Inflammatory macrophage (primary cell): ENCODE results near the gene THAP5.

Experiments
- DNase-seq, 2 donors: peaks; one replicate each; pipeline ENCODE4 v3.0.0-alpha.2; 2020 to 2022
- total RNA-seq, 18 experiments: gene quantifications; one replicate each; lab custom pipeline; 2026; ENCODE audit warnings: mixed read lengths in 6 of 18, inconsistent platforms in 2 of 18; lab: John Stamatoyannopoulos, UW

THAP5 gene, protein sequence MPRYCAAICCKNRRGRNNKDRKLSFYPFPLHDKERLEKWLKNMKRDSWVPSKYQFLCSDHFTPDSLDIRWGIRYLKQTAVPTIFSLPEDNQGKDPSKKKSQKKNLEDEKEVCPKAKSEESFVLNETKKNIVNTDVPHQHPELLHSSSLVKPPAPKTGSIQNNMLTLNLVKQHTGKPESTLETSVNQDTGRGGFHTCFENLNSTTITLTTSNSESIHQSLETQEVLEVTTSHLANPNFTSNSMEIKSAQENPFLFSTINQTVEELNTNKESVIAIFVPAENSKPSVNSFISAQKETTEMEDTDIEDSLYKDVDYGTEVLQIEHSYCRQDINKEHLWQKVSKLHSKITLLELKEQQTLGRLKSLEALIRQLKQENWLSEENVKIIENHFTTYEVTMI
- total RNA-seq: 7.7 to 36.0 (median 22.6) reads per million in 18 experiments

DNA sequence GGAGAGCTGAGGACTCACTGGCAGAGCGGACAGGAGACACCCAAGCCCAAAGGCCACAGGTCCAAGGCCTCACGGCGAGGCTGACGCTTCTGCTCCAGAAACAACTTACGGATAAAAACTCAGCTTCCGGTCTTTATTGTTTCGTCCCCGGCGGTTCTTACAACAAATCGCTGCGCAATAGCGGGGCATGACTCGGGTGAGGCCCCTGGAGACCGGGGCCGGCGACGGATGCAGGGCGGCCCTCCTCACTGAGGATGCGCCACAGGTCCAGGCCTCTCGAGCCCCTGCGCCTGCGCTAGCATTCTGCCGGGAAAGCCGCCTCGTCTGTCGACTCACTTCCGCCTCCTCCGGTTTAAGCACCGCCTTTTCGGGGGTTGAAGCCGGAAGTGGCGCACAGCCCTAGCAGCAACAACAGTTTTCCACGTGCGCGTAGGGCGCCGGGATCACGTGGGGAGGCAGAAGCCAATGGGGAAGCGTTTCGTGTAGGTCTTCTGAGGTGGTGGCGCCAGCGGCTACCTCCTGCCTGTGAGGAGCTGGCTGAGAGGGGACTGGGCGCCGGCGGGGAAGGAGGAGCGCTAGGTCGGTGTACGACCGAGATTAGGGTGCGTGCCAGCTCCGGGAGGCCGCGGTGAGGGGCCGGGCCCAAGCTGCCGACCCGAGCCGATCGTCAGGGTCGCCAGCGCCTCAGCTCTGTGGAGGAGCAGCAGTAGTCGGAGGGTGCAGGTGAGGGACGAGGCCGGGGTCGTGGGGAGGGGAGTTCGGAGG, at the start of gene THAP5, which contains the start of gene DNAJB9:
TSS of gene THAP5 (minus strand) at position 326 of the 765 bp plus-strand sequence. CDS start at position 189, 137 bp downstream.
TSS of gene DNAJB9 (plus strand) at position 494 of the 765 bp plus-strand sequence. CDS start 1,853 bp downstream, outside the sequence.
- DNase-seq: peak; percentile 99 to 100

DNA sequence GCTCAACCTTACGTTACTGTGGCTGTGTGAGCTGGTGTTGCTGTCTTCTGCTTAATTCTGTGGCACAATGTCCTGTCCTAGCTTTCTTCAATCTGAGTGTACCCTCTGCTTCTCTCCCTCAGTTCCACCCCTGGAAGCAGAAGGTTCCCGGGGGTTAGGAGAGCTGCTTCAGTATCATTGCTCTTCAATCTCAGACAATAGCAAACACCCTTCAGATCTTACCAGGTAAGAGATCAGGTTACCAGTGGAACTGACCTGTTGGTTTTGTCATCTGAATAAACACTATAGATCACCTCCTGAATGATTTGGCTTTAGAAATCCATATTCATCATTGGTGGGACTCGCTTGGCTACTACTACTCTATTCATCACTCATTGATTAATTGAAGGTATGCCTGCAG, 48.5 kb upstream of the THAP5 start:
- DNase-seq: no peak

DNA sequence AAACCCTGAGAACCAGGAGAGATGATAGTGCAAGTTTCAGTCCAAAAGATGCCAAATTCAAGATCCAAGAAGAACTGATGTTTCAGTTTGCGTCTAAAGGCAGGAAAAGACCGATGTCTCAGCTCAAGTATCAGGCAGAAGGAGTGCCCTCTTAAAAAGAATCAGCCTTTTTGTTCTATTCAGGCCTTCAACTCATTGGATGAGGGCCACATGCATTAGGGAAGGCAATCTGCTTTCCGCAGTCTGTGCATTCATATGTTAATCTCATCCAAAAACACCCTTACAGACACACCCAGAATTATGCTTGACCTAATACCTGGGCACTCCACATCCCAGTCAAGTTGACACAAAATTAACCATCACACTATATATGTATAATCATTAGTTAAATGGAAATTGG, 45.4 kb upstream of the THAP5 start:
- DNase-seq: no peak

DNA sequence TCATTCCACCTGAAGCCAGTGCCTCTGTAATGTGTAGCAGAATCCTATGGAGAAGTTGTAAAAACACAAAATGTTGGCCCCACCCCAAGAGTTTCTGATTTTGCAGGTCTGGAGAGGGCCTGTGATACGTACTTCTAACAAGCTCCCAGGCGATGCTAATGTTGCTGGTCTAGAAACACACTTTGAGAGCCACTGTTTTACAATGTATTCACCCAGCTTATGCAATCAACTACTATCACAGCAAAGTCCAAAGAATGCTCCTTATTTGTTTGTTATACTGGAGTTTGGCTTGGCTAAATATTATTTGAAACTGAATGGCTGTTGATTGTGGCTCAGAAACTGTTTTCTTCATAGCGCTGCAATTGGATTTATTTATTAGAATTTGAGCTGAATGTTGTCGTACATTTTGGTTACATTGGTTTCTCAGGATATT, 44.5 kb upstream of the THAP5 start:
- DNase-seq: no peak

DNA sequence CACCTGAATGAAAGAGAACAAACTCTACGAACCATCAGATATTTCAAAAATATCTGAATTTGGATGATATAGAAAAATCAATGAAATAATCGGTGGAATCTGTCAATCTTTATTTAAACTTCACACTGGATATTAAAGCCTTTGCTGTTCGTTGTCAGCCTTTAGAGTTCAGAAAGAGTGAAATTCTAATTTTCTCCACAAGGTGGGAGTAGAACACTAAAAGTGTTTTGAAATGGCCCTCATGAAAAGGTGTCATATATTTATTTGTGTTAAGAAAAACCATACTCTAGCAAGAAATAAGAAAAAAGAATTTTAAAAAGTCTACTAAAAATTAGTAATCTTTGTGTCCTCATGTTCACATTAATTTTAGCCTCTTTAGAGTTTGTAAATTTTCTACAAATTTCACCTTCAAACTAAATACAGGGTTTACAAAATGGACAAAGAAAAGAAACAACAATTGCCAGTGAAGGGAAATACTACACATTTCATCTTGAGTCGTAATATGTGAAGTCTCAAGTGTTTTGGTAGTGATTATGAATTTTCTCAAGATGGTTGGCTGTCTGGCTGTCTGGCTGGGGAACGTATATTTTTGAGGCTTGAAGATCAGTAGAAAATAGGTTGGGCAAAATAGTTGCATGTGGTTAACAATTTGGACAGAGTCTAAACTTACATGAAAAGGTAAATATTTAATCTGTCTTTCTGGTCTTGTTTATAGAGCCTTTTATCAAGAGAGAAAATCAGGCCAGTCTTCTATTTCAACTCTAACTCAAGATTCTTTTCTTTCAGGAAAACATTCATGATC, 43.8 kb upstream of the THAP5 start:
- peak; percentile 24 to 53 for DNase-seq

DNA sequence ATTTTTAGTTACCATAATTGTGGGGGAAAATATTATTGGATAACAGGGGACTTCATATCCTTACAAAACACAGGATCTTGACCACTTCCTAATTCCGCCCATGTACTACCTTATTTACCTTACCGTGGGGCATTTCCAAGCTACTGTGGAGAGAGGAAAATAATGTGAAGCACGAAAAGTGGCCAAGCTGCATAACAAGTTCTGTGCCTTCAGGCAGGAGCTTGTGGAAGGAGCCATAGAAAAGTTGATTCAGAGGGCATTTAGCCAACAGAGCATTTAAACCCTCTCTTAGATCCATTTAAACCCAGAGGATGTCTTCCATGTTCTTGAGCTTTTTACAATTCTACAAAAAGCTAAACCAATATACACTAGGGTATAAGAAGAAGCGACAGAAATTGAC, 41.8 kb upstream of the THAP5 start:
- DNase-seq: no peak

DNA sequence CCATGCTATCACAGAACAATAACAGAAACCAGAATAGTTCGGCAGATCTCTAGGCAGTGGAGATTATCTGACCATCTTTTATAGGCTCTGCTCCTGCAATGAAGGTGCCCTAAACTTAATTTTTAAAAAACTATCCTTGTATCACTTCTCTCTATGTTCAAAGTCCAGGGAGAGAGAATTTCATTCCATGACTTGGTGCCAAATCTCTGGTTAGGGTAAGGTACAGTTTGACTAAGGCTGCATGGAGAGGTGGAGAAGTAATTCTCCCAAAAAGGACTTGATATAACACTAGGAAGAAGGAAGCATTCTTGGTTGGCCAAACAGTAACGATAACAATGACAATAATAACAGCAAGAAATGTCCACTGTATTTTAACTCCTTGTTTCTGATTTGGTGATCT, 40.1 kb upstream of the THAP5 start:
- no peak for DNase-seq

DNA sequence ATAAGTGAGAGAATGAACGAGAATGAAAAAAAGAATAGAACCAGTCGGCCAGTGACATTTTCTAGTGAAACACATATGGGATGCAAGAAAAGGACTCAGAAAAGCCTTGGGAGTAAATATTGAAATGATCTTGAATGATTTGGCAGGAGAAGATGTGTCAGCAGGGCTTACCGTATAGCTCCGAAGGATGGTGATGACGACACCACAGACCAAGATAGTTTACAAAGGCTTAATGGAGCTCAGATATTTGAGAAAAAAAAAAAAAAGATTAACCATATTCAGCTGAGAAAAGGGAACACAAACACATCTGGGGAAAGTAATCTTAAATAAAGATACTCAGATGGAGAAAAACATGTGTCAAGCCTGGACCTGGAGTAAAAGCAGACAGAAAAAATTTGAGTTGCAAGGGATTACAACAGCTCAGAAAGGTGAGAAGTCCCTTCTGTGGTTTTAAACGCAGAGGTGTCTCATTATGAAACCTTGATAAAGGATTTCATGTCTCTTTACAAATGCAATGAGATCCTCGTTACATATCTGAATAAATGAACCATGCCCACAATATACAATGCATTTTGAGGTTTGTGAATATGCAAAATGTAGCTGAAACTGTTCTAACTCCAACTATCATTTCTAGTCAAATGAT, 36.2 kb upstream of the THAP5 start:
- DNase-seq: no peak

DNA sequence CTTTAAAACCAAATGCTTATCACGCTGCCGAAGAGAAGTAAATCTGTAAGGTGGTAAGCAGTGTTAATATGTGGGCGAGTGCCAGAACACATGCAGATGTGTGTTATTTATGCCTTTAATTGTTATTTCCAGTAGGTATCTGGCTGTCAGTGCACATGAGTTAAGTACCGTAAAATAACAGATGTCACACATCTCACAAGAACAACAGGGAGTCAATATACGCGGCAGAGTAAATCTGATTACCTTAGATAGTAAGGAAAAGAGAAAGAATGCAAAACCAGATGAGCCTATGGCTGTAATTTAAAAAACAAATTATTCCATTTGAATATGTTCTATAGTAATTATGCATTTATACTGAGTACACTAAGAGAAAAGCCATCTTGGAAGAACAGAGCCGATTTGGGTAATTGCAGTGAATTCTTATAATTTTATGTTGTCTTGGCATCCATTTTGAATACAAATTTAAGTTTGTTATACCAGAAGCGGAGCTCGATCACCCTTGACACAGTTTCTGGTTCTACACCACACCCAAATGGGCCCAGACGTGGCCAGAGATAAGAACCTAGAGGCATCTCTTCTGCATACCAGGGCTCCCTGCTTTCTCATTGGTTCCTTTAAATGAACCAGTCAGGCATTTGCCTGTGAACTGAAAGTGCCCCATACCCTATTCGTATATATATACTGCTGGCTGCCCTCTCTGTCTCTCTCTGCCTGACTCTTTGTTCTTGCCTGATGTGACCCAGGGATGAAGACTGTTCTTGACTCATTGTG, 35.0 kb upstream of the THAP5 start:
- no peak for DNase-seq

DNA sequence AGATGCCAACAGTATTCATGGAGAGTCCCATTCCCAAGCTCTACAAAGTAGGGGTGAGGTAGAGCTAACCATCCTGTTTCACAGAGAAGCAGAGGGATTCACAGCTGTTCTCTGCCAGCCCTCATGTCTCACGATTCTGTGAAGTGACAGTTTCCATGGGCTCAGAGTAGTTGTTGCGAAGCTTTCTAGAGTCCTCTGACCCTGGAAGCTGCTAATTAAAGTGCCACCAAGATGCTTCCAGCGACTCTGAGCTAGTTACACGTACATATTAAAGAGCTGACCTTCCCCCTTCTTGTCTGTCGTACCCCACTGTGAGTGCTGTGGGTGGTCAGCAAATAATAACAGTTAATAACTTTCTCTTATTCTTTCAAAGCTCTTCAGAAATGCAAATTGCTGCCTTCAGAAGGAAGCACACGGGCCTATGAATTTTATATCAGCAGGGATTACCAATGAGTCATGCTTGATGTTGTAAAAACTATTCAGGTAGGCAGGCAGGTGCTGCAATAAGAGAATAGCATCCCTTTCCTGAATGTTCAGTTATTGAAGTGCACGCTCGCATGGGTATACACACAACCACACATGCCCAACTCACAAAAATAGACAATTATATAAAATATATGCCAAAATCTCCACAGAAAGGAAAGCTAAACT, 34.3 kb upstream of the THAP5 start:
- no peak for DNase-seq

DNA sequence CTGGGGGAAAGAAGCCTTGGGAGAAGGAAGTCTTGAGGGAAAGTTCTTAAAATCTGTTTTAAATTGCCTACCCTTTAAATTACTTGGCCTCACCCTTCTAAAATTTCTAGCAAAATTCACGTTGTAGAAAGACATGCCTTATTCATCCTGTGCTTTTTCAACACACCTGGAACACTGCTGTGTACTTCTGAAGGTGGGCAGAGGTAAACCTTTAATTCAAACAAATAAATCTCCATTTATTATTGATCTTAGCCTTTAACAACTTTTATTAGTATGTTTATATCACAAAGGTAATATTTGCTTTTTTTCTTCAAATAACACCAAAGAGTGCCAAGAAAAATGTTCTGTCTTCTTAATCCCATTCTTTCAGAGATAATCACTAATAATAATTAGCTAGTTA, 30.9 kb upstream of the THAP5 start:
- no peak for DNase-seq

DNA sequence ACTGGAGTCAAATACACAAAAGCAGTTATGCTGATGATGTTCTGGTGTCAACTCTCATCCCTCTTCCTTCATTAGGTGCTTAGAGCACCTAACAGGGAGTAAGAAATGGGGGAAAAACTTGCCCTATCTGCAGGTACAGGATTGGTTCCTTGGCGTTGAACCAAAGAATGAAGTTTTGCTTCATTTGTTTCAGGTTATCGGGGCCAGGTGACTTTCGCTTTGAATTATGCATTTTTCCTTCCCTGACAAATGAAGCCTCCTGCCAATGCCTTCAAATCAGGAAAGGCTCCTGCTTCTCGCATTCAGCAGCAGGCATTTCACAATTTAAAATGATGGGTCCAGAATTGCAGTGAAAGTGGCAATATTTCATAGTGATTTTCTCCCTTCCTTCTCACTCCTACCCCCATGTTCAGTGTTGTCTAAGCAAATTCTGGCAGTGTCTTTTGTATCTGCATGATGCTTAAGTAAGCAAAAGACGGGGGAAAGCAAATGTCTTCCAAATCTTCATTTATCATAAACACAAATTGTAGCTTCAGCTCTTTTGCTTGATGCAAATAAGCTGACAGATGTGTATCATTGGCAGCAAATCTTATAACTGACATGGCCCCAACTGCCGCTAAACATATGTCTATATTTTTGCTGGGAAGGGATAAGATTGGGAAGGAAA, 29.5 kb upstream of the THAP5 start:
- DNase-seq: no peak

DNA sequence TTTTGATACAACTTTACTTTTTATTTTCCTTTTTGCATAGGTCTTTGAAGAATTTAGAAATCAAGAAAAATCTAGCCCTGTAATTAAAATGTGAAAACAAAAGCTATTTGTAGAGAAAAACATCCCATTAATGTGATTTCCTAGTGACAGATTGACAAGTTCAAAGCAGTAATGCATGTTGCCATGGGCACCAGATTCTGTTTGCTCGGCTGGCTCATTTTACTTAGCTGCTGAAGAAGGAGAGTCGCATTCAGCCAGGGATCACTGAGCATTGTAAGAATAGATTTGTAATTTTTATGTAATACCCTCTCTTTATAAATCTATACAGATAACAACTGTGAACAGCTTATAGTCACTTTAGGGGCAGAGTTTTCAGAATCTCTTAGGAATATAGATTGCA, 28.6 kb upstream of the THAP5 start:
- DNase-seq: no peak

DNA sequence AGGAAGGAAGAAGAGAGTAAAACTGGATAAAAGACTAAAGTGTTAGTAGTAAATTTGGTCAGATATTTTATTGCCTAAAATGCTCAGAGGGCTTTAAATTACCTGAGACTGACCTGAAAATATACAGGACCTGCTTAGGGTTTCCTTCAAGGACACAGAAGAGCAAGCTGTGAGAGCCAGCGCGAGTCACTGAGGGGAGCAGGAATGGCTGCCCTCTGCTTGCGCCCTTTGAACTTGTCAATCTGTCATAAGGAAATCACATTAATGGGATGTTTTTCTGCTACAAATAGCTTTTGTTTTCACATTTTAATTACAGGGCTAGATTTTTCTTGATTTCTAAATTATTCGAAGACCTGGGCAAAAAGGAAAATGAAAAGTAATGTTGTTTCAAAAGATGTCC, 27.1 kb upstream of the THAP5 start:
- DNase-seq: no peak

DNA sequence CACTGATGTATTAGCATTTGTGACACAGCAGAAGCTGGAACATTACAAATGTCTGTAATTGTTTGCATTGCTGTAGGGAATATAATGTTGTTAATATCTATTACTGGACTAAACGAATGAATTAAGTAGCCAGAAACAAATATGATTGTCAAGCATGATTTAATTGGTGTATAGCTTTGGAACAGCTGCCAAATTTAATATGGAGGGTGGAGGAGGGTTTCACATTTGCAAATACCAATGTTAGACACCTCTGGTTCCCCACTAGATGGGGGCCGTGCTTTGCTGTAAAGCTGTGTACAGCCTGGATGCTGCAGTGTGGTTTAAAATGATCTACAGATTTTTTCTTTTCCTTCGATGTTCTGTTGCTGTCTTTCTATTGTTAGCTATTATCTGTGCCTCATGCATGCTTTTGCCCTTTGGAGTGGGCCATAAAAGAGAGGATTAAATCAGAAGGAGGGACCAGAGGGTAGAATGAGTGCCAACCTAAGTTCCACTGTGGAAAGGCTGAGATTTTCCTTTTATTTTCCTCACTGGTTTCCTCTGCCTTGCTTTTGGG, 23.2 kb upstream of the THAP5 start:
- no peak for DNase-seq

DNA sequence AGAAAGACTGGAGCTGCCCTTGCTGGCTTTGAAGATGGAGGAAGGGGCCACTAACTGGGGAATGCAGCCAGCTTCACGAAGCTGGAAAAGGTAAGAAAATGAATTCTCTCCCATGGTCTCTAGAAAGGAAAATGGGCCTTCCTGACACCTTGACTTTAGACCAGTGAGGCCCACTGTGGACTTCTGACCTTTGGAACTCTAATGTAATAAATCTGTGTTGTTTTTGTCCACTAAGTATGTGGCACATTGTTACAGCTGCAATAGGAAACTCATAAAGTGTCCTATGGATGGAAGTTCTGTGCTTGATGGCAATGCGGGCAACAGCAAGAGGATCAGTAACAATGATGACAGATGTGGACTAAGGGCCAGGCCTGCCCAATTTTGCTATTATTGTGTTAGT, 21.1 kb upstream of the THAP5 start:
- no peak for DNase-seq

DNA sequence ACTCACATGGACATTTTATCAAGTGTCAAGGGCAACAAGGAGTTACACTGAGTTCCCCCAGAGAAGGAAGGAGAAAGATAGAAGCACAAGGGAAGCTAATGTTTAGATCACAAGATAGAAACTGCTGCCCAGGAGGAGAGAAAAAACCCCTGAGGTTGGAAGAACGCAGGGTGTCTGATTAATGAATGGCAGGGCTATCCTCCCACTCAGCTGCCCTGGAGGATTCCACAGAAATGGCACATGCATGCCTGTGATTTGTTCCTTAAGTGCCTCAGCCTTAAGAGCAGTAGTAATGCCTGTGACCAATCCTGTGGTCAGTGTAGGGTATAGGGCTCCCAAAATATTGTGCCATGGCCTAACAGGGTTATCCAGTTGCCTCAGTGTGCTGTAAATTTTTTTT, 20.4 kb upstream of the THAP5 start:
- no peak for DNase-seq

DNA sequence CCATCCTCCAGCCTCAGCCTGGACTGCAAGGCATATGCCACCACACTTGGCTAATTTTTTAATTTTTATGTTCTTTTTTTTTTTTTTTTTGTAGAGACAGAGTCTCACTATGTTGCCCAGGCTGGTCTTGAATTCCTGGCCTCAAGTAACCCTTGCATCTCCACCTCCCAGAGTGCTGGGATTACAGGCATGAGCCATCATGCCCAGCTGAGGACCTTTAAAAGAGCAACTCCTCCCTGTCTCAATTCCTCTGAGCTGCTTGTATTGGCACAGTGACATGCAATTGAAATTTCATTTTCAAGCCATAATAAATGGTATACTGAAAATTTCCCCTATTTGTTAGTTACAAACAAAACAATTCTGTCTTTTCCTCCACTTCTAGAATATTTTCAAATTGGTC, 19.7 kb upstream of the THAP5 start:
- no peak for DNase-seq

DNA sequence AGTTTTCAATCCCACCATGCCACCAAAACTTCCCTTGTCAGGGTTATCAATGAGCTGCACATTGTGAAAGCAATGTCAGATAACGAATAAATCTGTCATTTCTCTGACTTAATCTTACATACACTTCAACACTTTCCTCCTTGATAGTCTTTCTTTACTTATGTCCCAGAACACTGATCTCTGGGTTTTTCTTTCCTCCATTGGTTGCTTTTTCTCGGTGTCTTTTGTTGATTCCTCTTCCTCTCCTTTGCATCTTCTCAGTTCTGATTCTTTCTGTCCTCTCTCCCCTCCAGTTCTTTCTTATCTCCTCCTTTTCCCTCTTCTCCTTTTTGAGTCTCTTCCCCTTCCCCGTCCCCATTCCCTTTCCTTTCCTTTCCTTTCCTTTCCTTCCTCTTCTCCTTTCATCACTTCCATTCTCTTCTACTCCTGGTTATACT, 16.8 kb upstream of the THAP5 start:
- no peak for DNase-seq

DNA sequence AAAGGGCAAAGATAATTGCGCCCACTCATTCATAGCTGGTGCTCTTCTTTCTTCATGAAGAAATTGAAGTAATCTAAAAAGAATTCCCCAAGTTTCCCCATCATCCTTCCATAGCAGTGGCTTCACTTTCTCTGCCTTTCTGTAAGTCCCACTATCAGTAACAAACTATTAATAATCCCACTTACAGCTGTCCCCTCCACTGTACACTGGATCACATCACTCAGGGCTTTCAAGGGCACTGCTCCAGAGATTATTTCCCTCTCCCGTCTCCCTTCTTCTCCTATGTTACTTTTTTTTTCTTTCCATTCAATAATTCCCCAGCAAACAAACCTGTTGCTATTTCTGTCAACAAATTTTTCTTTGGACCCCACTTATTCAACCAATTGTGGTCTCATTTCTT, 16.3 kb upstream of the THAP5 start:
- no peak for DNase-seq
